Endothelial cell of umbilical vein (primary cell): ENCODE results near the gene GJB1. TPM values are rescaled to one million over a fixed set of nuclear protein-coding genes. Genes with fewer than 3 reads are reported as not detected.

Experiments used
- BruUV-seq: library from RNA; stranded (reverse); fragments of 400-500 nt; replicated peaks from 2 replicates; lab custom pipeline; 2021; lab: Mats Ljungman, UMichigan
- CTCF ChIA-PET: fragments of 300-600, 350-600 bp; sonication (Branson Sonifier 250); formaldehyde crosslinking; loops from one replicate; lab custom pipeline; 2021; ENCODE audit warnings: antibody characterized with exemption, inconsistent platforms; lab: Charles Lee
- POLR2A ChIA-PET: fragments of 300-600, 350-600 bp; sonication (Branson Sonifier 250); formaldehyde crosslinking; loops from one replicate; lab custom pipeline; 2021; ENCODE audit warnings: antibody characterized with exemption, inconsistent platforms; lab: Charles Lee
- DNase-seq: peaks from one replicate; pipeline ENCODE4 v3.0.0-alpha.2; 2011; ENCODE audit warnings: low read depth, low spot score
- FAIRE-seq: peaks from 2 replicates; lab custom pipeline; 2011; peaks lifted over from hg19 to GRCh38; lab: Jason Lieb, UNC
- H2AFZ ChIP-seq: 2 replicates; pipeline ENCODE4 v1.6.0; 2012; ENCODE audit warnings: low read depth, low read length, control low read depth, inconsistent platforms
- H3K27ac ChIP-seq: 2 replicates; pipeline ENCODE4 v1.5.1; 2011; ENCODE audit warnings: low read depth, mild to moderate bottlenecking, control low read depth, low read length, moderate library complexity; ENCODE audit not compliant: insufficient read depth
- H3K27me3 ChIP-seq, 2 experiments: 2 replicates each; pipeline versions ENCODE4 v1.6.0 to v1.6.1; 2011; ENCODE audit warnings: low read length in 2 of 2, mixed read lengths in 1 of 2; ENCODE audit not compliant: control insufficient read depth in 2 of 2, insufficient read depth in 2 of 2
- H3K36me3 ChIP-seq, 2 experiments: 2 replicates in 1 of 2; 3 replicates in 1 of 2; pipeline ENCODE4 v1.5.1; 2011; ENCODE audit warnings: low read length in 2 of 2, mild to moderate bottlenecking in 1 of 2, moderate library complexity in 1 of 2; ENCODE audit not compliant: control insufficient read depth in 2 of 2, insufficient read depth in 2 of 2; ENCODE audit errors: extremely low read depth in 1 of 2
- H3K4me1 ChIP-seq: 3 replicates; pipeline ENCODE4 v1.5.1; 2011; ENCODE audit warnings: mild to moderate bottlenecking, low read length; ENCODE audit not compliant: control insufficient read depth, insufficient read depth; ENCODE audit errors: extremely low read depth
- H3K4me2 ChIP-seq: 2 replicates; pipeline ENCODE4 v1.6.1; 2011; ENCODE audit warnings: low read length, control low read depth, mixed read lengths; ENCODE audit not compliant: insufficient read depth
- H3K4me3 ChIP-seq, 3 experiments: fragments of 200-600 bp in 1 of 3; sonication (generic), shearing (Covaris generic) in 1 of 3; replicated peaks in 1 of 3; 2 replicates each; pipeline ENCODE4 v1.5.1; 2011 to 2016; ENCODE audit warnings: control low read depth in 3 of 3, low read length in 3 of 3, mild to moderate bottlenecking in 2 of 3, inconsistent platforms in 1 of 3, low read depth in 1 of 3, moderate library complexity in 1 of 3; ENCODE audit not compliant: insufficient read depth in 1 of 3
- H3K79me2 ChIP-seq: 2 replicates; pipeline ENCODE4 v1.6.0; 2012; ENCODE audit warnings: low read length, inconsistent platforms; ENCODE audit not compliant: control insufficient read depth, insufficient read depth
- H3K9ac ChIP-seq: replicated peaks from 2 replicates; pipeline ENCODE3; 2011; ENCODE audit warnings: low read length, control low read depth; ENCODE audit not compliant: insufficient read depth; ENCODE audit errors: extremely low read depth
- H3K9me1 ChIP-seq: replicated peaks from 3 replicates; pipeline ENCODE4 v1.6.0; 2011; ENCODE audit warnings: mild to moderate bottlenecking, low read length; ENCODE audit not compliant: control insufficient read depth, insufficient read depth; ENCODE audit errors: extremely low read depth
- H3K9me3 ChIP-seq: replicated peaks from 2 replicates; pipeline ENCODE4 v1.5.1; 2012; ENCODE audit warnings: low read length, inconsistent platforms; ENCODE audit not compliant: control insufficient read depth, insufficient read depth
- H4K20me1 ChIP-seq: replicated peaks from 2 replicates; pipeline ENCODE3; 2011; ENCODE audit warnings: mild to moderate bottlenecking, low read length; ENCODE audit not compliant: control insufficient read depth, insufficient read depth; ENCODE audit errors: extremely low read depth
- EZH2 ChIP-seq: IDR thresholded peaks from 2 replicates; pipeline ENCODE4 v1.6.1; 2012; ENCODE audit warnings: borderline replicate concordance, low read depth, mild to moderate bottlenecking, moderate library complexity, low read length, inconsistent platforms; ENCODE audit not compliant: severe bottlenecking
- FOS ChIP-seq: IDR thresholded peaks from 2 replicates; pipeline ENCODE4 v1.6.1; 2011; ENCODE audit warnings: mild to moderate bottlenecking, low read length, moderate library complexity, borderline replicate concordance; ENCODE audit not compliant: insufficient read depth
- GATA2 ChIP-seq: IDR thresholded peaks from 2 replicates; pipeline ENCODE4 v1.7.0; 2011; ENCODE audit warnings: low read depth, mild to moderate bottlenecking, moderate library complexity, mixed read lengths, low read length; ENCODE audit not compliant: insufficient read length, insufficient read depth
- JUN ChIP-seq: IDR thresholded peaks from 2 replicates; pipeline ENCODE4 v1.6.1; 2011; ENCODE audit warnings: borderline replicate concordance, low read depth; ENCODE audit not compliant: insufficient read length, insufficient read depth
- MYC ChIP-seq: IDR thresholded peaks from one replicate; pipeline ENCODE4 v1.6.1; 2011; ENCODE audit warnings: mild to moderate bottlenecking, low read depth, low read length
- POLR2A ChIP-seq: IDR thresholded peaks from 2 replicates; pipeline ENCODE4 v1.6.1; 2012; ENCODE audit warnings: low read depth, mild to moderate bottlenecking, control low read depth, low read length
- POLR2AphosphoS5 ChIP-seq: IDR thresholded peaks from 2 replicates; pipeline ENCODE4 v1.6.1; 2012; ENCODE audit warnings: low read depth, mild to moderate bottlenecking, control low read depth, low read length, moderate library complexity; ENCODE audit not compliant: insufficient read depth
- dilution Hi-C: fragments of 300-500 bp; cut with MboI; formaldehyde crosslinking; loops from one replicate; pipeline ENCODE4 v1.15.0; 2019; ENCODE audit warnings: low sequenced_read_pairs; ENCODE audit not compliant: extremely low pct_ligation_motif_present
- intact Hi-C: fragments of 100-400 bp; cut with micrococcal nuclease; formaldehyde crosslinking; loops from one replicate; pipeline ENCODE4 v1.10.0; 2022
- polyA plus RNA-seq, 4 experiments: library from polyadenylated mRNA; depleted of rRNA in 3 of 4; stranded (reverse) in 3 of 4; unstranded in 1 of 4; fragments of >200 nt; gene quantifications; 2 replicates each; pipeline versions ENCODE4 v1.2.1 to v1.2.3, GENCODE V29; 2011 to 2012; ENCODE audit warnings: missing spikeins in 1 of 4
- total RNA-seq: library from RNA; stranded (reverse); gene quantifications from 2 replicates; pipeline ENCODE4 v1.2.3, GENCODE V29; 2021
- TF ChIP-seq, protein P1 (sequence below), 2 donors: IDR thresholded peaks; 1 replicate in 1 of 2; 2 replicates in 1 of 2; pipeline ENCODE4 v1.5.1; 2011; ENCODE audit warnings: low read length in 2 of 2, mild to moderate bottlenecking in 2 of 2, moderate library complexity in 2 of 2, control low read depth in 1 of 2, inconsistent platforms in 1 of 2, low read depth in 1 of 2; ENCODE audit not compliant: insufficient read depth in 1 of 2; ENCODE audit errors: extremely low read depth in 1 of 2
- TF ChIP-seq, protein P2 (sequence below): IDR thresholded peaks from 2 replicates; pipeline ENCODE4 v1.6.1; 2011; ENCODE audit not compliant: insufficient read depth, insufficient read length

GJB1 gene
- total and polyA plus RNA-seq, 2 donors (not counting 3 experiments of a cell fraction or from before 2014, with no cell fraction given): not detected

DNA sequence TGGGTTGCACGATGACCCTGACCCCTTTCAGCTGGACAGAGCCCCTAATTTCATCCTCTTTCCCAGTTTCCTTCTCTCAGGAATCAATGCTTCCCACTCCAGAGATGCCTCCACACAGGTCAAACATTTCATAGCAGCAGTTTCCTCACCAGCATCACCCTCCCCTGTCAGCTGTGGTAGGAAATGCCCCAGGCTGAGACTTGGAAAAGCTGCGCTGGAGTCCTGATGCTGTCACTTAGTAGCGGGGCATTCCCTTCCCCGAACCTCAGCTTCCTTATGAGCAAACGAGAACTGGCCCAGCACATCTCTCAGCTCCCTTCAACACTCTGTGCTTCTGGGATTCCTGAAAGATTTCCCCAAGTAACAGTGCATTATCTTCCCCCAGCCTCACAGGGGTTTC, 2.7 kb downstream of the GJB1 start:
- FAIRE-seq: no peak

More for the DNA sequence above, 2.7 kb downstream of the GJB1 start:
- no peaks in the 10 kb centered on the region for H3K79me2 ChIP-seq
- no TSS peak for BruUV-seq
- no peaks in the 10 kb centered on the region for H3K27me3 ChIP-seq
- dilution Hi-C loops: no loop called here
- intact Hi-C loops: no loop called here
- H4K20me1 ChIP-seq: no peaks in the 10 kb centered on the region
- H3K9ac ChIP-seq: no peak overlapping the region
- H2AFZ ChIP-seq: no peak overlapping the region
- POLR2A ChIA-PET: no interaction called here
- H3K9me3 ChIP-seq: no peaks in the 10 kb centered on the region
- H3K4me3 ChIP-seq: no peak overlapping the region
- H3K27ac ChIP-seq: no peak overlapping the region
- no peaks in the 10 kb centered on the region for H3K9me1 ChIP-seq
- H3K36me3 ChIP-seq: no peaks in the 10 kb centered on the region
- H3K4me2 ChIP-seq: no peak overlapping the region
- H3K4me1 ChIP-seq: no peaks in the 10 kb centered on the region
- TF ChIP-seq GATA2: no peak
- TF ChIP-seq FOS: no peak
- TF ChIP-seq POLR2A: no peak
- TF ChIP-seq JUN: no peak
- TF ChIP-seq, protein P1, sequence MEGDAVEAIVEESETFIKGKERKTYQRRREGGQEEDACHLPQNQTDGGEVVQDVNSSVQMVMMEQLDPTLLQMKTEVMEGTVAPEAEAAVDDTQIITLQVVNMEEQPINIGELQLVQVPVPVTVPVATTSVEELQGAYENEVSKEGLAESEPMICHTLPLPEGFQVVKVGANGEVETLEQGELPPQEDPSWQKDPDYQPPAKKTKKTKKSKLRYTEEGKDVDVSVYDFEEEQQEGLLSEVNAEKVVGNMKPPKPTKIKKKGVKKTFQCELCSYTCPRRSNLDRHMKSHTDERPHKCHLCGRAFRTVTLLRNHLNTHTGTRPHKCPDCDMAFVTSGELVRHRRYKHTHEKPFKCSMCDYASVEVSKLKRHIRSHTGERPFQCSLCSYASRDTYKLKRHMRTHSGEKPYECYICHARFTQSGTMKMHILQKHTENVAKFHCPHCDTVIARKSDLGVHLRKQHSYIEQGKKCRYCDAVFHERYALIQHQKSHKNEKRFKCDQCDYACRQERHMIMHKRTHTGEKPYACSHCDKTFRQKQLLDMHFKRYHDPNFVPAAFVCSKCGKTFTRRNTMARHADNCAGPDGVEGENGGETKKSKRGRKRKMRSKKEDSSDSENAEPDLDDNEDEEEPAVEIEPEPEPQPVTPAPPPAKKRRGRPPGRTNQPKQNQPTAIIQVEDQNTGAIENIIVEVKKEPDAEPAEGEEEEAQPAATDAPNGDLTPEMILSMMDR (IDR thresholded peaks at IDR 0.05; ENCODE audit: extremely low read depth in 1 of 2, insufficient read depth in 1 of 2, low read depth in 1 of 2, low read length in 2 of 2): no peak
- no peak for TF ChIP-seq POLR2AphosphoS5
- TF ChIP-seq EZH2: no peak
- TF ChIP-seq, protein P2, sequence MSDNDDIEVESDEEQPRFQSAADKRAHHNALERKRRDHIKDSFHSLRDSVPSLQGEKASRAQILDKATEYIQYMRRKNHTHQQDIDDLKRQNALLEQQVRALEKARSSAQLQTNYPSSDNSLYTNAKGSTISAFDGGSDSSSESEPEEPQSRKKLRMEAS: no peak
- no peak for TF ChIP-seq MYC
- no peak for DNase-seq
- CTCF ChIA-PET: no interaction called here
